Astrocyte of the spinal cord (primary cell): ENCODE data around the gene KCNF1.

Source experiments
- DNase-seq: peaks from one replicate; pipeline ENCODE4 v3.0.0; 2011; ENCODE audit warnings: low read depth, low spot score
- H3K4me3 ChIP-seq: 2 replicates; pipeline ENCODE4 v1.5.1; 2011; ENCODE audit warnings: low read depth, mild to moderate bottlenecking, low read length, moderate library complexity
- in situ Hi-C: cut with HindIII; loops from 2 replicates; pipeline ENCODE4 v1.10.0; 2017; ENCODE audit warnings: low sequenced_read_pairs
- TF ChIP-seq, protein P1 (sequence below): IDR thresholded peaks from 2 replicates; pipeline ENCODE4 v1.5.1; 2012; ENCODE audit warnings: low read depth, mild to moderate bottlenecking, low read length, inconsistent platforms

Gene KCNF1

DNA sequence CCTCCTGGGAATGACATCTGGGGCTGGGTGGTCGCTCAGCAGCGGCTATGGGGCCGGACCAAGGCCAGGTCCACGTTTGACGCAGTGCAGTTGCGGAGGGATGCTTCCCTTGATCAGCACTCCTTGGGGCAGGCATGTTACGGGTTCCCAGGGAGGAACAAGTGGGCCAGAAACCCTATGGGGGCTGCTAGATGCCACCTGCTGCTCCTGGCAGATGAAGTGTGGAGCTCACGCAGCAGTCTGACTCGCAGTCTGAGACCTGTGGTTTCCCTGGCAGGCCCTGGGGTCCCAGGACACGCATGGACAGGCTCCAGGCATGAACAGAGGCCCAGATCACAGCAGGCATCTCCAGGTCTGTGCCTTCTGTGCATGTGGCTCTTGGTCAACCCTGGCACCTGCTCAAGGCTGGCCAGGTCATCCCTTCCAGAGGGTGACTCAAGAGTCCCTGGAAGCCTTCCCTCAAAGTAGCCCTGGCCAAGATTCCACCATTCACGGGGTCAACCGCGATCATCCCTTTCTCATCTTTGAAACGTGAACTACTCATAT lies 20.0 kb downstream of the KCNF1 start:
- in situ Hi-C loops, result no loop called here
- TF ChIP-seq, protein P1, sequence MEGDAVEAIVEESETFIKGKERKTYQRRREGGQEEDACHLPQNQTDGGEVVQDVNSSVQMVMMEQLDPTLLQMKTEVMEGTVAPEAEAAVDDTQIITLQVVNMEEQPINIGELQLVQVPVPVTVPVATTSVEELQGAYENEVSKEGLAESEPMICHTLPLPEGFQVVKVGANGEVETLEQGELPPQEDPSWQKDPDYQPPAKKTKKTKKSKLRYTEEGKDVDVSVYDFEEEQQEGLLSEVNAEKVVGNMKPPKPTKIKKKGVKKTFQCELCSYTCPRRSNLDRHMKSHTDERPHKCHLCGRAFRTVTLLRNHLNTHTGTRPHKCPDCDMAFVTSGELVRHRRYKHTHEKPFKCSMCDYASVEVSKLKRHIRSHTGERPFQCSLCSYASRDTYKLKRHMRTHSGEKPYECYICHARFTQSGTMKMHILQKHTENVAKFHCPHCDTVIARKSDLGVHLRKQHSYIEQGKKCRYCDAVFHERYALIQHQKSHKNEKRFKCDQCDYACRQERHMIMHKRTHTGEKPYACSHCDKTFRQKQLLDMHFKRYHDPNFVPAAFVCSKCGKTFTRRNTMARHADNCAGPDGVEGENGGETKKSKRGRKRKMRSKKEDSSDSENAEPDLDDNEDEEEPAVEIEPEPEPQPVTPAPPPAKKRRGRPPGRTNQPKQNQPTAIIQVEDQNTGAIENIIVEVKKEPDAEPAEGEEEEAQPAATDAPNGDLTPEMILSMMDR, result no peak

DNA sequence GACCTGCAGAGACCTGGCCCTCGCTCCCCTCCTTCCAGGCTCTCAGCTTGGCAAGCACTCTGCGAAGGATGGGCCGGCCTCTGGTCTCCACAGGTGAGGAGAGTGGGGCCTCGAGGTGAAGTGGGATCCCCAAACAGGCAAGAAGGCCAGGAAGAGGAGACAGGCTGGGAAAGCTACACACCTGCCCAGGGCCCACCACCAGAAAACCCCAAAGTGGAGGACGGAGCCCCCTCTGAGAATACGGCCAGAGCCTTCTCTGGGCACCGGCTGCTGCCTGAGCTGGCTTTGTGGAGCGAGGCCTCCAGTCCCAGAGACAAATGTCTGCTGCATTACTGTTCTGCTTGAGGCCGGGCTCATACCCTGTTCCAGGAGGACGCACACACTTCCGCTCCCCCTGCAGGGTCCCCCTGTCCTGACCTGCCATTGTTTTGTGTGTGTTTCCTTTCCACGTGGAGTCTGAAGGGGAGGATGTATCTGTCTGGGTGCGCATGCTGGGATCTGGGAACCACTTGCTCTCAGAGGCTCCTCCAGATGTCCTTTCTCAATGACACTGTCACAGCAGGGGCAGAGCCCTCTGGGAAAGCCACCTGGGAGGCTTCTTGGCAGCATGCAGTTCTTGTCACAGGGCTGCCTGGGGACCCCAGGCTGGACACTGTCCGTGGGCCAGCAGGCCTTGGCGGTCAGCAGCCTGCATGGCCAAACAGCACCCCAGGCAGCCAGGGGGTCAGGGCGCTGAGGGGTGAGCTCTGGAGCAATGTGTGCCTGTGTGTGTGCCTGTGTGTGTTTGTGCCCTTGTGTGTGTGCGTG lies 20.8 kb downstream of the KCNF1 start:
- in situ Hi-C loops, result no loop called here
- DNase-seq, result no peak
- TF ChIP-seq, protein P1, result no peak
- no peak overlapping the region for H3K4me3 ChIP-seq

More for the DNA sequence above, 20.0 kb downstream of the KCNF1 start:
- peak; percentile 87 for DNase-seq
- H3K4me3 ChIP-seq, result no peak overlapping the region

DNA sequence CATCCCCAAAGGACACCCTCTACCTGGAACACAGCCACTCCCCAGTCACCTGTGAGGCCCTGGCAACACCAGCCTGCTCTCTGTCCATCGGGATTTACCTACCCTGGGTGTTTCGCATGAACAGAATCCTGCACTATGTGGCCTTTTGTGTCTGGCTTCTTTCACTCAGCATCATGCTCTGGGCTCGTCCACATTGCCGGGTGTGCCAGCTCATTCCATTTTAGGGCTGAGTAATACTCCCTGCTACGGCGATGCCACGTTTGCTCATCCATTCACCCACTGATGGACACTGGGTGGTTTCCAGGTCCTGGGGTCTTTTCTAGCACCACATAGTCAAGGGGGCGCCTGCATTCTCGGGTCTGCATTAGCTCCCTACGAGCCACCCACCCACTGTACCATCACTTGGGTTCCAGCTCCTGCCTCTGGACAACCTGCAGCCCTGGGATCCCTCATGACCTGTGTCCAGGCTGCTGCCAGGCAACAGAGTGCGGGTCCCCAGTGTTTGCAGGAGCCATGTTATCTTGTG lies 22.0 kb downstream of the KCNF1 start:
- TF ChIP-seq, protein P1, result no peak
- no peak overlapping the region for H3K4me3 ChIP-seq
- no peak for DNase-seq
- in situ Hi-C loops, result no loop called here

DNA sequence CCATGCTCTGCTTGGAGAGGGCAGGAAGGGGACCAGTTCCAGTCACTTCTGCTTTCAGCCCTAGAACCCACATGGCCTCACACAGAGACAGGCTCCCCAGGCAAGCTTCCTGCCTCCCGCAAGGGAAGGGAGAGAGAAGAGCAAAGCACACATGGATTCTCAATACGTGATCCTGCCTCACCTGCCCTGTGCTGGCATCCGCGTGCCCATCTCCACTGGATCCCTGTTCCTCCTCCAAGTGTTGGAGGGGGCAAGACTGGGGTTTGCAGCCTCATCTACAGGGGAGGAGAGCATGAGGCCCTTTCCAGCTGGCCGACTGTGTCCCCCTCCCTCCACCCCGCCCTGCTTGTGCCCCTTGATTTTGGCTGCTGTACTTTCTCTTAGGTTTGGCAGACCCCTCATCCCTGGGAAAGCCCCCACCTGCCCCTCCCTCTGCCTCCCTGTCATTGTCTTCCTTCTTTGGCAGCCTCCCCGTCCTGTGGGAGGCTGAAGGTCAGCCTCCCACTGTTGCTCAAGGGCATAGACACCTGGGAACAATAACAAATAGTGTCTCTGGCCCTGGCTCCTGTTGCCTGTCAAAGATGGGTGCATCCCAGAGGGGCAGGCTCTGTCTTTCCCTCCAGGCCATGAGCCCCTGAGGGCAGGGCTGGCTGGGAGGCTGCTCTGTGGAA lies 22.7 kb downstream of the KCNF1 start:
- no peak overlapping the region for H3K4me3 ChIP-seq
- TF ChIP-seq, protein P1, result no peak
- no peak for DNase-seq
- in situ Hi-C loops, result no loop called here

DNA sequence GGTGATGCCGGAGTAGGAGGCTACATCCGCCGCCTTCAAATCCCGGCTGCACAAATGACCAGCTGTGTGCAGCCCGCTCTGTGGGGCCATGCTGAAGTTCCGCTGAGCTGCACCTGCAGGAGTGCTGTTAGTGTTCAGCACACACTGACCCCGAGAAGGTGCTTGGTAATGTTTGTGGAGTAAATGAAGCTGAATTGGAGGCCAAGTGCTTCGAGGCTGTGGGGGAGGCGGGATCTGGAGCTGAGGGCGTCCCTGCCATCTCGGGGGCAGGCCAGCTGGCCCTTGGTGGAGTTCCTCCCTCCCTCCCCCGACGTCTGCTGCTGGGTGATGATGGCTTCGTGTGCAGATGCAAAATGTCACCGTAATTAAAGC lies 23.2 kb downstream of the KCNF1 start:
- no peak overlapping the region for H3K4me3 ChIP-seq
- no peak for DNase-seq
- TF ChIP-seq, protein P1, result no peak
- in situ Hi-C loops, result no loop called here

DNA sequence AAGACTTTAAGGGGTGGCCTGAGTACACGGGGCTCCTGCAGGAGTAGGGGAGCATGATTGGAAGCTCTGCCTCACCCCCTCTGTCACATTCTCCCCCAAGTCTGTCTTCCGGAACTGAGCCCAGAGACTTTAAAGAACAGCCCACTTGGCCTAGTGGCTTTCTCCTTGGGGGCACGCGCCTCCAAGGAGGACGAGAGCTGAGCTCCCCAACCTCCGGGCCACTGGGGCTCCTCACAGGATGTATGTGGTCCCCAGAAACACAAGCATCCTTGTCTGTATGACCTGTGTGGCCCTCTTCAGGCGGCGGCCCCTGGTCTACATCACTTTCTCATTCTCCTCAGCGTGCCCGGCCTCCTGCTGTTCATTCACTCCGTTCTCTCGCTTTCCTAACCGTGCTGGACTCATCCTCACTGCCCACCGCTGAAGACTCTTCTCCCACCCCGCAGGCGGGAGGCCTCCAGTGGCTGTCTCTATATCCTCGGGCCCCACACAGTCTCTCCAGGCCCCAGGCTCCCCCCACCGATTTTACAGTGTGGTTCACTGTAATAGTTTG lies 23.7 kb downstream of the KCNF1 start:
- TF ChIP-seq, protein P1, result no peak
- in situ Hi-C loops, result no loop called here
- no peak overlapping the region for H3K4me3 ChIP-seq
- no peak for DNase-seq
